ENCODE measurements around the gene OSBPL10.

DNA sequence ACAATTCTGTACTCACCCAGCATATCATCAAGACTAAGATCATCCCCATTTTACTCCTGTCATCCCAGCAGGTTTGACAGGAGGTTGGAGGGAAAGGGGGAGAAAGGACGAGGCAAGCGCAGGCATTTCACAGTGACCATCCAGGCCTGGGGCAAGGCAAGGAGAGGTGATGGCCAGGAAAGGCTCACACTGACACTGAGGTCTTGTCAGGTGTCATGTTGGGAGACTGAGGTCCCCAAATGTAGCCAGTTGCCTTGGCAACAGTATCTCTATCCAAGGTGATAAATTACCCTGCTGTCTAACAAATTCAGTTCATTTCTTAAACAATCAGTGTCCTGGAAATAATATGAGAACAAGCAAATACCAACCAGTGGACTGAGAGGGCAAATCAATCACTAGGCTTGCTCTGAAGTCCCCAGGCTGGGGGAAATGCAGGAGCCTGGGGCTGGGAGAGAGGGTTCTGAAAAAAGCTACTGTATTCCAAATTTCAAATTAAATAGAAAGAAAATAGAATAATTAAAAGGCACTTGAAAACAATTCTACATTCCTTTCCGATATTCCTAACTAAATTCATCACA lies 172.8 kb downstream of the OSBPL10 start:
- TF ChIP-seq, protein P1, sequence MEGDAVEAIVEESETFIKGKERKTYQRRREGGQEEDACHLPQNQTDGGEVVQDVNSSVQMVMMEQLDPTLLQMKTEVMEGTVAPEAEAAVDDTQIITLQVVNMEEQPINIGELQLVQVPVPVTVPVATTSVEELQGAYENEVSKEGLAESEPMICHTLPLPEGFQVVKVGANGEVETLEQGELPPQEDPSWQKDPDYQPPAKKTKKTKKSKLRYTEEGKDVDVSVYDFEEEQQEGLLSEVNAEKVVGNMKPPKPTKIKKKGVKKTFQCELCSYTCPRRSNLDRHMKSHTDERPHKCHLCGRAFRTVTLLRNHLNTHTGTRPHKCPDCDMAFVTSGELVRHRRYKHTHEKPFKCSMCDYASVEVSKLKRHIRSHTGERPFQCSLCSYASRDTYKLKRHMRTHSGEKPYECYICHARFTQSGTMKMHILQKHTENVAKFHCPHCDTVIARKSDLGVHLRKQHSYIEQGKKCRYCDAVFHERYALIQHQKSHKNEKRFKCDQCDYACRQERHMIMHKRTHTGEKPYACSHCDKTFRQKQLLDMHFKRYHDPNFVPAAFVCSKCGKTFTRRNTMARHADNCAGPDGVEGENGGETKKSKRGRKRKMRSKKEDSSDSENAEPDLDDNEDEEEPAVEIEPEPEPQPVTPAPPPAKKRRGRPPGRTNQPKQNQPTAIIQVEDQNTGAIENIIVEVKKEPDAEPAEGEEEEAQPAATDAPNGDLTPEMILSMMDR (IDR thresholded peaks at IDR 0.05), result no peak
- no peak for TF ChIP-seq POLR2A (IDR thresholded peaks at IDR 0.05)
